OCI-LY3 (cell line): ENCODE results near the gene RNGTT.

Source experiments
- H2AFZ ChIP-seq: fragments of 200-600, 300-600 bp; shearing (Covaris generic); 2 replicates; pipeline ENCODE4 v1.6.0; 2014; ENCODE audit warnings: antibody characterized with exemption, low read depth, low read length
- H3K27ac ChIP-seq: fragments of 200-600, 300-600 bp; sonication (generic); 2 replicates; pipeline ENCODE4 v1.5.1; 2014; ENCODE audit warnings: mild to moderate bottlenecking, low read length, moderate library complexity, mixed read lengths
- H3K27me3 ChIP-seq: fragments of 200-600, 300-600 bp; sonication (generic); 2 replicates; pipeline ENCODE4 v1.6.1; 2014; ENCODE audit warnings: low read depth, low read length, mixed read lengths
- H3K36me3 ChIP-seq: fragments of 200-600, 300-600 bp; sonication (generic); replicated peaks from 2 replicates; pipeline ENCODE3; 2014; ENCODE audit warnings: low read depth, low read length, mixed read lengths
- H3K4me1 ChIP-seq: fragments of 300-600, 200-600 bp; sonication (generic); 2 replicates; pipeline ENCODE4 v1.6.1; 2014; ENCODE audit warnings: low read length, mixed read lengths
- H3K4me2 ChIP-seq: fragments of 200-600, 300-600 bp; sonication (generic); 2 replicates; pipeline ENCODE4 v1.6.1; 2014; ENCODE audit warnings: low read length, mixed read lengths
- H3K4me3 ChIP-seq: fragments of 300-600, 200-600 bp; sonication (generic); 2 replicates; pipeline ENCODE4 v1.5.1; 2014; ENCODE audit warnings: antibody characterized with exemption, mild to moderate bottlenecking, low read length, moderate library complexity
- H3K79me2 ChIP-seq: fragments of 300-600, 200-600 bp; shearing (Covaris generic); 2 replicates; pipeline ENCODE4 v1.6.1; 2014; ENCODE audit warnings: mild to moderate bottlenecking, low read length, mixed read lengths
- H3K9ac ChIP-seq: fragments of 300-600, 200-600 bp; shearing (Covaris generic); 2 replicates; pipeline ENCODE4 v1.6.0; 2014; ENCODE audit warnings: mild to moderate bottlenecking, low read length, moderate library complexity
- H3K9me3 ChIP-seq: fragments of 200-600, 300-600 bp; shearing (Covaris generic); 2 replicates; pipeline ENCODE4 v1.6.1; 2014; ENCODE audit warnings: low read length, mixed read lengths; ENCODE audit not compliant: insufficient read depth
- H4K20me1 ChIP-seq: fragments of 200-600, 300-600 bp; sonication (generic); 2 replicates; pipeline ENCODE4 v1.6.1; 2016; ENCODE audit warnings: low read length, mixed read lengths; ENCODE audit not compliant: insufficient read depth
- CTCF ChIP-seq: fragments of 200-600, 300-600 bp; sonication (generic); IDR thresholded peaks from 2 replicates; pipeline ENCODE4 v1.5.1; 2014; ENCODE audit warnings: antibody characterized with exemption, low read length, low read depth
- EZH2phosphoT487 ChIP-seq: fragments of 200-600 bp; shearing (Covaris generic); IDR thresholded peaks from 2 replicates; pipeline ENCODE4 v1.6.1; 2018; ENCODE audit warnings: antibody characterized with exemption, mixed run types, low read depth

RNGTT gene

GRCh38 chr6:88855541-88856147 lies 107.8 kb downstream of the RNGTT start:
- H2AFZ ChIP-seq: no peak overlapping the region
- H3K4me1 ChIP-seq: no peaks in the 10 kb centered on the region
- H3K27me3 ChIP-seq: no peaks in the 10 kb centered on the region
- no peak overlapping the region for H3K4me3 ChIP-seq
- H4K20me1 ChIP-seq: no peaks in the 10 kb centered on the region
- no peak overlapping the region for H3K27ac ChIP-seq
- H3K79me2 ChIP-seq: no peaks in the 10 kb centered on the region
- H3K9me3 ChIP-seq: no peaks in the 10 kb centered on the region
- TF ChIP-seq EZH2phosphoT487: no peak
- no peak for TF ChIP-seq CTCF
- H3K36me3 ChIP-seq: no peaks in the 10 kb centered on the region
- H3K9ac ChIP-seq: no peak overlapping the region
- H3K4me2 ChIP-seq: no peak overlapping the region

GRCh38 chr6:88852775-88853174 lies 110.6 kb downstream of the RNGTT start:
- TF ChIP-seq CTCF (no peak), EZH2phosphoT487 (no peak)
- Histone ChIP-seq H3K27ac (no peak overlapping the region), H4K20me1 (no peaks in the 10 kb centered on the region), H3K4me3 (no peak overlapping the region), H3K9ac (no peak overlapping the region), H3K79me2 (no peaks in the 10 kb centered on the region), H3K36me3 (no peaks in the 10 kb centered on the region), H2AFZ (no peak overlapping the region), H3K4me2 (no peak overlapping the region), H3K4me1 (no peaks in the 10 kb centered on the region), H3K9me3 (no peaks in the 10 kb centered on the region), H3K27me3 (no peaks in the 10 kb centered on the region)

- H3K27me3 ChIP-seq: no peaks in the 10 kb centered on the region
- no peaks in the 10 kb centered on the region for H3K79me2 ChIP-seq
- no peak overlapping the region for H3K9ac ChIP-seq
- no peak overlapping the region for H3K4me2 ChIP-seq
- TF ChIP-seq CTCF (no peak), EZH2phosphoT487 (no peak)
- no peaks in the 10 kb centered on the region for H3K9me3 ChIP-seq
- H3K4me3 ChIP-seq: no peak overlapping the region
- no peaks in the 10 kb centered on the region for H3K36me3 ChIP-seq
- no peak overlapping the region for H2AFZ ChIP-seq
- no peaks in the 10 kb centered on the region for H3K4me1 ChIP-seq
- no peak overlapping the region for H3K27ac ChIP-seq
- H4K20me1 ChIP-seq: no peaks in the 10 kb centered on the region
Measured at GRCh38 chr6:88852000-88852399, 111.4 kb downstream of the RNGTT start.

- Histone ChIP-seq H3K27ac (no peak overlapping the region), H4K20me1 (no peaks in the 10 kb centered on the region), H3K9ac (no peak overlapping the region), H2AFZ (no peak overlapping the region), H3K4me3 (no peak overlapping the region), H3K4me2 (no peak overlapping the region), H3K79me2 (no peaks in the 10 kb centered on the region), H3K9me3 (no peaks in the 10 kb centered on the region), H3K36me3 (no peaks in the 10 kb centered on the region), H3K4me1 (no peaks in the 10 kb centered on the region), H3K27me3 (no peaks in the 10 kb centered on the region)
- TF ChIP-seq CTCF: no peak
- TF ChIP-seq EZH2phosphoT487: no peak
Measured at GRCh38 chr6:88848870-88849269, 114.5 kb downstream of the RNGTT start.
